Mesothelial cell of epicardium (in vitro differentiated cells): ENCODE results near the gene VMP1. TPM values are rescaled to one million over a fixed set of nuclear protein-coding genes. Genes with fewer than 3 reads are reported as not detected.

Experiments
- DNase-seq, 2 experiments: peaks; one replicate each; pipeline ENCODE4 v3.0.0; 2021; ENCODE audit warnings: low spot score in 2 of 2; ENCODE audit not compliant: unreplicated experiment in 2 of 2
- H3K27ac Mint-ChIP-seq: 2 replicates; pipeline ENCODE4 v1.8.0; 2021; ENCODE audit warnings: mixed read lengths
- H3K27me3 Mint-ChIP-seq: 2 replicates; pipeline ENCODE4 v1.8.0; 2021; ENCODE audit warnings: low read depth, mixed read lengths
- H3K36me3 Mint-ChIP-seq: 2 replicates; pipeline ENCODE4 v1.8.0; 2021; ENCODE audit warnings: mixed read lengths
- H3K4me1 Mint-ChIP-seq: 2 replicates; pipeline ENCODE4 v1.8.0; 2021; ENCODE audit warnings: mixed read lengths
- H3K4me3 Mint-ChIP-seq: 2 replicates; pipeline ENCODE4 v1.8.0; 2021; ENCODE audit warnings: mild to moderate bottlenecking, moderate library complexity, mixed read lengths
- H3K9me3 Mint-ChIP-seq: 2 replicates; pipeline ENCODE4 v1.8.0; 2021; ENCODE audit warnings: mixed read lengths
- total RNA-seq: library from RNA; stranded (reverse); gene quantifications from 3 replicates; pipeline ENCODE4 v1.2.1, GENCODE V29; 2021
- TF ChIP-seq, protein P1 (sequence below): fragments of 200-600 bp; sonication (generic); IDR thresholded peaks from one replicate; pipeline ENCODE4 v1.5.0; 2021; ENCODE audit warnings: antibody characterized with exemption; ENCODE audit not compliant: unreplicated experiment

The VMP1 gene
- total RNA-seq, 1 donor from 2014 or later, result 208 TPM

DNA sequence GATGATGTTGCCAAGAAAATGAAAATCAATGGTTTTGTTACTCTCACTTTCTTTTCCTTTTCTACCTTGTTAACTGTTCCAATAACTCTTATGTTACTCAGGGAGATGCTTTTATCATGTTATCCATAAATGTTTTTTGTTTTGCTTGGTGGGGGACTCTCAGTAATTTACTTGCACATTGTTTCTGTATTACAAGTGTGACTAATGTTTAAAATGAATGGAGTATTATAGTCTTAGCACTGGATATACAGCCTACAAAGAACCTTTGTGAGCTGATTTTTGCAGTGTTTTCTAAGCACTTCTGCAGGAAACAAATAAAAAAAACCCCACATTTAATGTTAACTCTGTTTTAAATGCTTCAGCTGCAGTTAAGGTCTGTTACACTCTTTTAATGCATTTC is 12.1 kb downstream of the VMP1 start:
- Mint-ChIP-seq H3K9me3 (no peaks in the 10 kb centered on the region), H3K4me3 (no peak overlapping the region), H3K27ac (no peak overlapping the region), H3K4me1 (no peaks in the 10 kb centered on the region), H3K27me3 (no peaks in the 10 kb centered on the region), H3K36me3 (no peaks in the 10 kb centered on the region)
- TF ChIP-seq, protein P1, sequence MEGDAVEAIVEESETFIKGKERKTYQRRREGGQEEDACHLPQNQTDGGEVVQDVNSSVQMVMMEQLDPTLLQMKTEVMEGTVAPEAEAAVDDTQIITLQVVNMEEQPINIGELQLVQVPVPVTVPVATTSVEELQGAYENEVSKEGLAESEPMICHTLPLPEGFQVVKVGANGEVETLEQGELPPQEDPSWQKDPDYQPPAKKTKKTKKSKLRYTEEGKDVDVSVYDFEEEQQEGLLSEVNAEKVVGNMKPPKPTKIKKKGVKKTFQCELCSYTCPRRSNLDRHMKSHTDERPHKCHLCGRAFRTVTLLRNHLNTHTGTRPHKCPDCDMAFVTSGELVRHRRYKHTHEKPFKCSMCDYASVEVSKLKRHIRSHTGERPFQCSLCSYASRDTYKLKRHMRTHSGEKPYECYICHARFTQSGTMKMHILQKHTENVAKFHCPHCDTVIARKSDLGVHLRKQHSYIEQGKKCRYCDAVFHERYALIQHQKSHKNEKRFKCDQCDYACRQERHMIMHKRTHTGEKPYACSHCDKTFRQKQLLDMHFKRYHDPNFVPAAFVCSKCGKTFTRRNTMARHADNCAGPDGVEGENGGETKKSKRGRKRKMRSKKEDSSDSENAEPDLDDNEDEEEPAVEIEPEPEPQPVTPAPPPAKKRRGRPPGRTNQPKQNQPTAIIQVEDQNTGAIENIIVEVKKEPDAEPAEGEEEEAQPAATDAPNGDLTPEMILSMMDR, result no peak
- no peak for DNase-seq

DNA sequence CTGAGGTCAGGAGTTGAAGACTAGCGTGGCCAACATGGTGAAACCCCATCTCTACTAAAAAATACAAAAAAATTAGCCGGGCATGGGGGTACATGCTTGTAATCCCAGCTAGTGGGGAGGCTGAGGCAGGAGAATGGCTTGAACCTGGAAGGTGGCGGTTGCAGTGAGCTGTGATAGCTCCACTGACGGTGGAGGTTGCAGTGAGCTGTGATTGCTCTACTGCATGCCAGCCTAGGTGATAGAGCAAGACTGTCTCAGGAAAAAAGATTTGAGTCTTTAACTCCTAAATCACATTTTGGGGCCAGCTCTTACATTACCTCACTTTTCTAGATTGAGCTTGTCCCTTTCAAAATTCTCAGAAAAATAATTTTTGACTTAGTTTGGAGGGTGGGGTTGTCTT is 15.2 kb downstream of the VMP1 start:
- H3K27me3 Mint-ChIP-seq, result no peaks in the 10 kb centered on the region
- TF ChIP-seq, protein P1, result no peak
- no peak overlapping the region for H3K4me3 Mint-ChIP-seq
- no peak overlapping the region for H3K27ac Mint-ChIP-seq
- H3K4me1 Mint-ChIP-seq, result peaks cover 5% of the 10 kb centered on the region
- DNase-seq, result no peak
- H3K9me3 Mint-ChIP-seq, result no peaks in the 10 kb centered on the region
- H3K36me3 Mint-ChIP-seq, result no peaks in the 10 kb centered on the region

DNA sequence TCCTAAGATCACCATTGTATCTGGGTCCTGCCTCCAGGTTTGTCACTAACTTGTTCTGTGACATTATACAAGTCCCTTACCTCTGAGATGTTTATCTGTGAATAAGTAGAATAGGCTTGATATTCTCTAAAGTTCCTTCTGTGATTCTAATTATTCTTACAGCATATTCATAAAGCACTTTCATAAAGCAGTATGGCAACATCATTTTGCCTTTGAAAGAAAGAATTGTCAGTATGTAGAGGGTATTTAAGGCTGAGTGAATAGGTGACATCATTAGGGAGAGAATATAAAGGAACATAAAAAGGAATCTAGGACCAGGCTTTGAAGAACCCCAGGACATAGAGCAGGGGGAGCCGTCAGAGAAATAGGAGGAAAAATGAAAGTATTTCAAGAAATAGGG is 15.6 kb downstream of the VMP1 start:
- TF ChIP-seq, protein P1, result no peak
- H3K27ac Mint-ChIP-seq, result peak overlapping the region; percentile 11
- peaks cover 5% of the 10 kb centered on the region for H3K4me1 Mint-ChIP-seq
- H3K27me3 Mint-ChIP-seq, result no peaks in the 10 kb centered on the region
- DNase-seq, result no peak
- no peak overlapping the region for H3K4me3 Mint-ChIP-seq
- H3K36me3 Mint-ChIP-seq, result no peaks in the 10 kb centered on the region
- no peaks in the 10 kb centered on the region for H3K9me3 Mint-ChIP-seq

DNA sequence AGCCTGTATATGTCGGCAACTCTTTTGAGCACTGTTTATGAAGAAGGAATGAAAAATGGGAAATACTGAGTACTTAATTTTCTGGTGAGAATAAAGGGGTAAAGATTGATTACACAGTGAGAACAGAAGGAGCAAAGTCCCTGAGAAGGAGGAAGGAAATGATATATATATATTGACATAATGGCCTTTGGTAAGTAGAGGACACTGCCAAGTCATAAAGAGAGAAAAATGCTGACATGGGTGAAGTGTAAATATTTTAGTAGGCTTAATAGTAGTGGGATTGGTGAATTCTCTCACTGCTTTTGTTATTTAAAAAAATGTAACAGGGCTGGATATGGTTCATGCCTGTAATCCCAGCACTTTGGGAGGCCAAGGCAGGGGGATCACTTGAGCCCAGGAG is 16.2 kb downstream of the VMP1 start:
- no peak for DNase-seq
- TF ChIP-seq, protein P1, result no peak
- no peaks in the 10 kb centered on the region for H3K27me3 Mint-ChIP-seq
- no peak overlapping the region for H3K27ac Mint-ChIP-seq
- H3K4me3 Mint-ChIP-seq, result no peak overlapping the region
- H3K4me1 Mint-ChIP-seq, result peaks cover 5% of the 10 kb centered on the region
- H3K36me3 Mint-ChIP-seq, result no peaks in the 10 kb centered on the region
- H3K9me3 Mint-ChIP-seq, result no peaks in the 10 kb centered on the region

DNA sequence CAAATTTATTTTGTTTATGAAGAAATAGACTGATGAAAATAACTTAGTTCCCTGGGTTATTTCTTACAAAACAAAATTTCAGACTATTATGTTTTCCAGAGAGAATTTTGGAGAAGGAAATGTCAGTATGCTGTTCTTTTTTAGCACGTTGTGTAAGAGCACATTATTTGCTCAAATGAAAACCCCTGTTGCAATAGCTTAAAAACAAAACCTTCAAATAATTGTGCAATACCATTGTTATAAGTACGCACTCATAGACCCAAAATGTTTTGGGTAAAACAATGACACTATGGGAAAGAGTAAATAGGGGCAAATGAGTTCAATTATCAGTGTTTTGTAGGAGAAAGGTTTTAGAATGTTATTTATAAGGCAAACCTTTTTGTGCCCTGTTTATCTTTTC is 18.2 kb downstream of the VMP1 start:
- H3K4me3 Mint-ChIP-seq, result no peak overlapping the region
- no peaks in the 10 kb centered on the region for H3K27me3 Mint-ChIP-seq
- DNase-seq, result no peak

More for the DNA sequence above, 18.2 kb downstream of the VMP1 start:
- Mint-ChIP-seq H3K27ac (no peak overlapping the region), H3K36me3 (no peaks in the 10 kb centered on the region), H3K4me1 (peaks cover 5% of the 10 kb centered on the region), H3K9me3 (no peaks in the 10 kb centered on the region)
- TF ChIP-seq, protein P1, result no peak
